Kidney epithelial cell (primary cell): ENCODE measurements around the gene AURKAIP1. TPM values are rescaled to one million over a fixed set of nuclear protein-coding genes. Genes with fewer than 3 reads are reported as not detected.

ENCODE experiments used
- DNase-seq: peaks from one replicate; pipeline ENCODE4 v3.0.0-alpha.2; 2010; ENCODE audit warnings: low read depth
- H3K27me3 ChIP-seq: 2 replicates; pipeline ENCODE4 v1.6.0; 2011; ENCODE audit warnings: low read length; ENCODE audit not compliant: control insufficient read depth, insufficient read depth
- H3K36me3 ChIP-seq: 2 replicates; pipeline ENCODE4 v1.5.1; 2011; ENCODE audit warnings: low read length; ENCODE audit not compliant: control insufficient read depth, insufficient read depth
- H3K4me3 ChIP-seq: 2 replicates; pipeline ENCODE4 v1.5.1; 2011; ENCODE audit warnings: low read depth, mild to moderate bottlenecking, control low read depth, low read length
- total RNA-seq: library from RNA; depleted of rRNA; stranded (reverse); fragments of >200 nt; gene quantifications from 2 replicates; pipeline ENCODE4 v1.2.3, GENCODE V29; 2015
- TF ChIP-seq, protein P1 (sequence below): IDR thresholded peaks from 2 replicates; pipeline ENCODE4 v1.5.1; 2011; ENCODE audit warnings: mild to moderate bottlenecking, moderate library complexity, low read length, control low read depth, inconsistent platforms; ENCODE audit not compliant: insufficient read depth, poor library complexity, severe bottlenecking

AURKAIP1 gene
- total RNA-seq, 1 donor from 2014 or later: 201 TPM

DNA sequence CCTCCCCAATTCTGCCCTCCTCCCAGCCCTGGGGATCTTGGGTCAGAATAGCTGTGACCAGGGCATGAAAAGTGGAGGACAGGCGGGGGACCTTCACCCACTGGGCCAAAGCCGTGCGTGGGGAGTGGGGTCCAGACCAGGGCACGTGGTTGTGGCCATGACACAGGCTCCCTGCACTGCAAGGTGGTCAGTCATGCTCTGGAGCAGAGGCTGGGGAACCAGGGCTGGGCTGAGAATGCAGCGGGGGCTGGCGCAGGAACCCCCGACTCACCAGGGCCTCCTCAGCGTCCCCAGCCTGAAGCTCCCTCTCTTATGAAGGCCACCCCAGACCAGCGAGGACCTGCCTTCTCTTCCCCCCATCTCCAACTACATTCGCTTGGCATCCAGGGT lies 28.5 kb downstream of the AURKAIP1 start:
- TF ChIP-seq, protein P1, sequence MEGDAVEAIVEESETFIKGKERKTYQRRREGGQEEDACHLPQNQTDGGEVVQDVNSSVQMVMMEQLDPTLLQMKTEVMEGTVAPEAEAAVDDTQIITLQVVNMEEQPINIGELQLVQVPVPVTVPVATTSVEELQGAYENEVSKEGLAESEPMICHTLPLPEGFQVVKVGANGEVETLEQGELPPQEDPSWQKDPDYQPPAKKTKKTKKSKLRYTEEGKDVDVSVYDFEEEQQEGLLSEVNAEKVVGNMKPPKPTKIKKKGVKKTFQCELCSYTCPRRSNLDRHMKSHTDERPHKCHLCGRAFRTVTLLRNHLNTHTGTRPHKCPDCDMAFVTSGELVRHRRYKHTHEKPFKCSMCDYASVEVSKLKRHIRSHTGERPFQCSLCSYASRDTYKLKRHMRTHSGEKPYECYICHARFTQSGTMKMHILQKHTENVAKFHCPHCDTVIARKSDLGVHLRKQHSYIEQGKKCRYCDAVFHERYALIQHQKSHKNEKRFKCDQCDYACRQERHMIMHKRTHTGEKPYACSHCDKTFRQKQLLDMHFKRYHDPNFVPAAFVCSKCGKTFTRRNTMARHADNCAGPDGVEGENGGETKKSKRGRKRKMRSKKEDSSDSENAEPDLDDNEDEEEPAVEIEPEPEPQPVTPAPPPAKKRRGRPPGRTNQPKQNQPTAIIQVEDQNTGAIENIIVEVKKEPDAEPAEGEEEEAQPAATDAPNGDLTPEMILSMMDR: no peak
- H3K27me3 ChIP-seq: no peaks in the 10 kb centered on the region
- DNase-seq: no peak
- no peak overlapping the region for H3K4me3 ChIP-seq
- no peaks in the 10 kb centered on the region for H3K36me3 ChIP-seq

DNA sequence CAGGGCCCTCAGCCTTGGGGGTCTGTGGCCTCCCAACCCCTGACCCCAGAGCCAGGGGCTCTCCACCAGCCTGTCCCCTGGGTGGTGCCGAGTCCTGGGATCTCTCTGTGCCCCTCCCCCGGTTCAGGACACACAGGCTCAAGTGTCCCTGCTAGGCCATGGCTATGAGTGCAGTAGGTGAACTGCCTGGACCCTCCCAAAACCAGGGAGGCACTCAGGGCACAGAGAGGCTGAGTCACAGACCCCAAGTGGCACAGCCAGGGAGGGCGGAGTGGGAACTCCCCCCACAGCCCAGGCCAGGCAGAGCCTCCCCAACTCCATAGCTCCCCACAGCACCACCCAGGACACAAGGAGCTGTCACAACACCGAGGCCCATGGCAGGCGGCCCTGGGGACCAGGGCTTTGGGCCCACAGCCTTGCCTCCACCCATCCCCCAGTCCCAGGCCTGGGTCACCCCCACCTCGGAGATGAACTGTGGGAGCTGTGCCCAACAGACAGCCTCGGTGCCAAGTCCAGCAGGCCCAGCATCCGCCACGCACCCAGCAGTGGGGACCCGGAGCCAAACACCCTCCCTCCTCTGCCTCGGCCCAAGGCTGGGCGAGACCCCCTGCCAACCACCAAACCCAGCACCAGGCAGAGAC lies 29.0 kb downstream of the AURKAIP1 start:
- H3K36me3 ChIP-seq: peaks cover under 1% of the 10 kb centered on the region
- TF ChIP-seq, protein P1: no peak
- H3K4me3 ChIP-seq: no peak overlapping the region
- no peak for DNase-seq
- no peaks in the 10 kb centered on the region for H3K27me3 ChIP-seq

DNA sequence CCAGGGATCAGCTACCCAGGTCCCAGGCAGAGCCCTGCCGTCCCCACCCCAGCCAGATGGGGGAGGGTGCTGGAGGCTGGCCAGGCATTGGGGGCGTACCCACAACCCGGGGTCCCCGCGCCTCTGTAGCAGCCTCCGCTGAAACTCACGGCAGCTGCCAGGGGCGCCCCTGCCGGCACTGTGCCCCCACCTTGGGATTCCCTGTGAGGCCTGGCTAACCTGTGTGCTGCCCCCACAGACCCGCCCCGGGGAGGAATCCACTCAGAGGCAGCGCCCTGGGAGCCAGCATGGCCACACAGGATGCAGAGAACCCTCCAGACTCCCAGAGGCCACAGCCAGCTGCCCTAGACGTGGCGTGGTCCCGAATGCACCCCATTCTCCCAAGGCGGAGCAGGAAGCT lies 29.6 kb downstream of the AURKAIP1 start:
- TF ChIP-seq, protein P1: no peak
- peaks cover 2% of the 10 kb centered on the region for H3K36me3 ChIP-seq
- no peak for DNase-seq
- H3K4me3 ChIP-seq: no peak overlapping the region
- no peaks in the 10 kb centered on the region for H3K27me3 ChIP-seq

DNA sequence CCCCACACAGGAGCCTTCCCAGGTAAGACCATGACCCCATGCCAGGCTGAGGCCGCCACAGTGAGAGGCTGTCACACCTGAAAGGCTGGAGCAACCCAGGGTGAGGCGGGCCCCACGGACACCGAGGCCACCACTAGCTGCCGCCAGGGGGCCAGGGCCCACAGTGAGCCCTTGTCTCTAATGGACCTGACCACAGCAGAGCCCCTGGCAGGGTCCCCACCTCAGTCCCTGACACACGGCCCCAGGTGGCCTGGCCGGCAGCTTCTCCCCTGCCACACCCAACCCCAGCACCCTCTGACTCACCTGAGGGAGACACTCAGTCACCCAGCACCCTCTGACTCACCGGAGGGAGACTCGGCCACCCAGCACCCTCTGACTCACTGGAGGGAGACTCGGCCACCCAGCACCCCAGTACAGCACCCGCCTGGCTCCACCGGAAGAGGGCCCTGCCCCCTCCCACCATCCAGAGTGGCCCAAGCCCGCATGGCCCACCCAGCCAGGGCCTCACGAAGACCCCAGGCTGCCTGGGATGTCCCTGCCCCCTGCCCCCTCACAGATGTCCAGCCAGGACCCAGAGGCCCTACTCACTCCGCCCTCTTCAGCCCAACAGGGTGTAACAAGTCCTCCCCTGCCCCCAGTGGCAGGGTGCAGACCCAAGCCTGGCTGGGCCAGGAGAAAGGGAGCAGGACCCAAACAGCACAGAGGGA lies 30.2 kb downstream of the AURKAIP1 start:
- Histone ChIP-seq H3K36me3 (peaks cover 2% of the 10 kb centered on the region), H3K27me3 (no peaks in the 10 kb centered on the region), H3K4me3 (no peak overlapping the region)
- DNase-seq: peak; percentile 75
- TF ChIP-seq, protein P1: peak; percentile 70

DNA sequence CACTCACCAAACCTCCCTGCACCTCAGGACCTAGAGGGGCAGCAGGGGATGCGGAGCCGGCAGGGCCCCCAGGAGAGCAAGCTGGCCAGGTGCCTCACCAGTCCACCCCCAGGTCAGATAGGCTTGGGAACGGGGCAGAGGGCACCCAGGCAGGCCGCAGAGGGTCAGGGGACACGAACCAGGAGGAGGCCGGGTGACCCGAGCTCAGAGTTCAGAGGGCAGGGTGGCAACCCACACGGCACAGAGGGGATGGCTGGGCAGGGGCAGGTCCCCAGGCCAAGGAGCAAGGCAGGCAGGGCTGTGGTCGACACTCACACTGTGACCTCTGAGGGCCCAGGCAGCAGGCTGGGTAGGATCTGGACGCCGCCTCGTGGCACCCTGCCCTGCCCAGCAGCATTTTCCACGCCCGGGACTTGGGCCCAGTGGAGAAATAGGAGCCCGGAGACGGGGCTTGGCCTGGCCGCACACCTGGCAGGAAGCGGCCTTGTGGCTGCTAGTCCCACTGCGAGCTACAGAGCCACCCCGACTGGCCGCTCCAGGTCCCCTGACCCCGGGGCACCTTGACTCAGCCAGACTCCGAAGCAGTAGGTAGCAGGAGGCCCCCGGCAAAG lies 31.1 kb downstream of the AURKAIP1 start:
- TF ChIP-seq, protein P1: no peak
- no peak overlapping the region for H3K4me3 ChIP-seq
- H3K36me3 ChIP-seq: peaks cover 2% of the 10 kb centered on the region
- H3K27me3 ChIP-seq: no peaks in the 10 kb centered on the region
- DNase-seq: no peak
